HEK293 (cell line): ENCODE measurements around the gene TPRN.
A peak's percentile ranks its signal among the peaks of the same experiment; 100 is the strongest.

Experiments used
- AEBP2 ChIP-seq: fragments of 450-650 bp; formaldehyde crosslinking; IDR thresholded peaks from 2 replicates; pipeline ENCODE4 v1.5.1; 2016; ENCODE audit warnings: missing biosample characterization, missing genetic modification characterization, borderline replicate concordance
- CTCF ChIP-seq: fragments of 450-650 bp; formaldehyde crosslinking; IDR thresholded peaks from 2 replicates; pipeline ENCODE4 v1.5.1; 2016; ENCODE audit warnings: missing biosample characterization, missing genetic modification characterization
- FEZF1 ChIP-seq: fragments of 450-650 bp; formaldehyde crosslinking; IDR thresholded peaks from 2 replicates; pipeline ENCODE4 v1.5.1; 2016; ENCODE audit warnings: missing biosample characterization, missing genetic modification characterization
- GLIS2 ChIP-seq: fragments of 450-650 bp; formaldehyde crosslinking; IDR thresholded peaks from 2 replicates; pipeline ENCODE4 v1.5.1; 2016; ENCODE audit warnings: missing biosample characterization, missing genetic modification characterization
- KLF16 ChIP-seq: fragments of 450-650 bp; formaldehyde crosslinking; IDR thresholded peaks from 2 replicates; pipeline ENCODE4 v1.5.1; 2017; ENCODE audit warnings: missing biosample characterization, missing genetic modification characterization
- OSR2 ChIP-seq: fragments of 450-650 bp; formaldehyde crosslinking; IDR thresholded peaks from 2 replicates; pipeline ENCODE4 v1.5.1; 2016; ENCODE audit warnings: missing biosample characterization, missing genetic modification characterization
- RBAK ChIP-seq: fragments of 450-650 bp; formaldehyde crosslinking; IDR thresholded peaks from 2 replicates; pipeline ENCODE4 v1.5.1; 2016; ENCODE audit warnings: missing biosample characterization, missing genetic modification characterization
- SCRT2 ChIP-seq: fragments of 450-650 bp; formaldehyde crosslinking; IDR thresholded peaks from 2 replicates; pipeline ENCODE4 v1.5.1; 2016; ENCODE audit warnings: missing biosample characterization, missing genetic modification characterization
- SP7 ChIP-seq: fragments of 450-650 bp; formaldehyde crosslinking; IDR thresholded peaks from 2 replicates; pipeline ENCODE4 v1.5.1; 2016; ENCODE audit warnings: missing biosample characterization, missing genetic modification characterization
- WT1 ChIP-seq: fragments of 450-650 bp; formaldehyde crosslinking; IDR thresholded peaks from 2 replicates; pipeline ENCODE4 v1.5.1; 2016; ENCODE audit warnings: missing biosample characterization, missing genetic modification characterization
- ZBTB1 ChIP-seq: fragments of 450-650 bp; formaldehyde crosslinking; IDR thresholded peaks from 2 replicates; pipeline ENCODE4 v1.5.1; 2016; ENCODE audit warnings: missing biosample characterization, missing genetic modification characterization
- ZBTB21 ChIP-seq: fragments of 450-650 bp; formaldehyde crosslinking; IDR thresholded peaks from 2 replicates; pipeline ENCODE4 v1.5.1; 2017; ENCODE audit warnings: missing biosample characterization, missing genetic modification characterization
- ZFHX2 ChIP-seq: fragments of 450-650 bp; formaldehyde crosslinking; conservative IDR thresholded peaks from 2 replicates; pipeline ENCODE4 v1.5.1; 2016; ENCODE audit warnings: missing biosample characterization, missing genetic modification characterization
- ZIC2 ChIP-seq: fragments of 450-650 bp; formaldehyde crosslinking; IDR thresholded peaks from 2 replicates; pipeline ENCODE4 v1.5.1; 2016; ENCODE audit warnings: missing biosample characterization, missing genetic modification characterization
- ZNF132 ChIP-seq: fragments of 450-650 bp; formaldehyde crosslinking; IDR thresholded peaks from 2 replicates; pipeline ENCODE4 v1.5.1; 2017; ENCODE audit warnings: missing biosample characterization, missing genetic modification characterization, borderline replicate concordance
- ZNF140 ChIP-seq: fragments of 450-650 bp; formaldehyde crosslinking; IDR thresholded peaks from 2 replicates; pipeline ENCODE4 v1.5.1; 2016; ENCODE audit warnings: missing biosample characterization, missing genetic modification characterization
- ZNF157 ChIP-seq: fragments of 450-650 bp; formaldehyde crosslinking; IDR thresholded peaks from 2 replicates; pipeline ENCODE4 v1.5.1; 2016; ENCODE audit warnings: missing biosample characterization, missing genetic modification characterization
- ZNF202 ChIP-seq: fragments of 450-650 bp; formaldehyde crosslinking; IDR thresholded peaks from 2 replicates; pipeline ENCODE4 v1.5.1; 2016; ENCODE audit warnings: missing biosample characterization, missing genetic modification characterization, borderline replicate concordance
- ZNF211 ChIP-seq: fragments of 450-650 bp; formaldehyde crosslinking; IDR thresholded peaks from 2 replicates; pipeline ENCODE4 v1.5.1; 2016; ENCODE audit warnings: low read depth, missing biosample characterization, missing genetic modification characterization
- ZNF221 ChIP-seq: fragments of 450-650 bp; formaldehyde crosslinking; IDR thresholded peaks from 2 replicates; pipeline ENCODE4 v1.5.1; 2017; ENCODE audit warnings: missing biosample characterization, missing genetic modification characterization, borderline replicate concordance
- ZNF223 ChIP-seq: fragments of 450-650 bp; formaldehyde crosslinking; IDR thresholded peaks from 2 replicates; pipeline ENCODE4 v1.5.1; 2016; ENCODE audit warnings: missing biosample characterization, missing genetic modification characterization
- ZNF37A ChIP-seq: fragments of 450-650 bp; IDR thresholded peaks from 2 replicates; pipeline ENCODE4 v1.5.1; 2018; ENCODE audit warnings: missing biosample characterization, missing genetic modification characterization
- ZNF423 ChIP-seq: fragments of 450-650 bp; formaldehyde crosslinking; IDR thresholded peaks from 2 replicates; pipeline ENCODE4 v1.5.1; 2016; ENCODE audit warnings: missing biosample characterization, missing genetic modification characterization
- ZNF529 ChIP-seq: fragments of 450-650 bp; formaldehyde crosslinking; IDR thresholded peaks from 2 replicates; pipeline ENCODE4 v1.5.1; 2017; ENCODE audit warnings: missing genetic modification characterization, missing biosample characterization; ENCODE audit not compliant: insufficient replicate concordance
- ZNF530 ChIP-seq: fragments of 450-650 bp; formaldehyde crosslinking; IDR thresholded peaks from 2 replicates; pipeline ENCODE4 v1.5.1; 2016; ENCODE audit warnings: low read depth, missing biosample characterization, missing genetic modification characterization
- ZNF548 ChIP-seq: fragments of 450-650 bp; formaldehyde crosslinking; IDR thresholded peaks from 2 replicates; pipeline ENCODE4 v1.5.1; 2016; ENCODE audit warnings: missing biosample characterization, missing genetic modification characterization
- ZNF76 ChIP-seq: fragments of 450-650 bp; formaldehyde crosslinking; IDR thresholded peaks from 2 replicates; pipeline ENCODE4; 2016; ENCODE audit warnings: low read depth, missing biosample characterization, missing genetic modification characterization, borderline replicate concordance
- ZNF830 ChIP-seq: fragments of 450-650 bp; IDR thresholded peaks from 2 replicates; pipeline ENCODE4 v1.5.0; 2018; ENCODE audit warnings: missing biosample characterization, missing genetic modification characterization, low read depth, mild to moderate bottlenecking, moderate library complexity
- ZNF843 ChIP-seq: fragments of 450-650 bp; formaldehyde crosslinking; IDR thresholded peaks from 2 replicates; pipeline ENCODE4 v1.5.1; 2016; ENCODE audit warnings: missing biosample characterization, missing genetic modification characterization
- ZSCAN16 ChIP-seq: fragments of 450-650 bp; formaldehyde crosslinking; IDR thresholded peaks from 2 replicates; pipeline ENCODE4 v1.5.1; 2016; ENCODE audit warnings: missing biosample characterization, missing genetic modification characterization
- ZSCAN23 ChIP-seq: fragments of 450-650 bp; formaldehyde crosslinking; IDR thresholded peaks from 2 replicates; pipeline ENCODE4 v1.5.1; 2016; ENCODE audit warnings: missing biosample characterization, missing genetic modification characterization
- TF ChIP-seq, protein P1 (sequence below): fragments of 450-650 bp; formaldehyde crosslinking; IDR thresholded peaks from 2 replicates; pipeline ENCODE4 v1.5.1; 2016; ENCODE audit warnings: missing biosample characterization, missing genetic modification characterization
- TF ChIP-seq, protein P2 (sequence below): sonication (generic); formaldehyde crosslinking; IDR thresholded peaks from 2 replicates; pipeline ENCODE4 v1.8.1; 2022; ENCODE audit warnings: mild to moderate bottlenecking, moderate library complexity, missing genetic modification reagents
- TF ChIP-seq, protein P3 (sequence below): fragments of 450-650 bp; formaldehyde crosslinking; IDR thresholded peaks from 2 replicates; pipeline ENCODE4 v1.5.1; 2016; ENCODE audit warnings: missing biosample characterization, missing genetic modification characterization

TPRN gene

DNA sequence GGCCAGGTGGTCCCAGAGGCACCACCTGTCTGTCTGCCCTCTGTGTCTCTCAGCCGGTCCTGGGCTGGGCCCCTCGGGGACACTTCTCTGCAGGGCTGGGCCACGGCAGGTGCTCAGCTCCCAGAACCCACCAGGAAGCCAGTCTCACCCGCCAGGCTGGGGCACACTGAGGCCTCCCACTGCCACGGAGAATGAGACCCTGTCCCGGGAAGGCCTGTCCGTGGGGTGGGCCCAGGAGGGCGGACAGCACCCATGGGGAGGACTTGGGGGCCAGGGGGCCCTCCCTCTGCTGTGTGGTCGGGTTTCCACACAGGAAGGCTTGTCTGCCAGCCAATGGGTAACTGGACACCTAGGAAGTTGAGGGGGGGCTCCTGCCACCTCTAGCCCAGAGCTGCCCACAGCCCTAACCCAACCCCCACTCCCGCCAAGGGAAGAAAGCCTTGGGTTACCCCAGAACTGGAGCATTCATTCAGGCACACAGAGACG is 36.4 kb upstream of the TPRN start (continued):
- TF ChIP-seq WT1 (no peak), ZNF529 (no peak), SP7 (no peak), ZBTB21 (tag by site-specific recombination) (no peak), ZNF221 (tag by site-specific recombination) (no peak), ZNF37A (tag by site-specific recombination) (no peak), ZIC2 (tag by site-specific recombination) (peak; percentile 90), CTCF (no peak), ZNF223 (no peak), ZNF132 (tag by site-specific recombination) (no peak), ZNF211 (tag by site-specific recombination) (no peak), ZNF830 (no peak), ZNF140 (tag by site-specific recombination) (no peak), ZSCAN23 (tag by site-specific recombination) (no peak), ZNF843 (tag by site-specific recombination) (0 out of 2 replicates have a peak, but pooled peaks have one; percentile 7), SCRT2 (tag by site-specific recombination) (no peak), ZNF423 (0 out of 2 replicates have a peak, but pooled peaks have one; percentile 7), FEZF1 (tag by site-specific recombination) (no peak), RBAK (tag by site-specific recombination) (no peak), ZNF530 (tag by site-specific recombination) (no peak), ZNF76 (tag by site-specific recombination) (no peak), ZNF157 (tag by site-specific recombination) (no peak), GLIS2 (tag by site-specific recombination) (peak; percentile 75), OSR2 (no peak), ZNF548 (tag by site-specific recombination) (no peak), ZSCAN16 (tag by site-specific recombination) (no peak), KLF16 (tag by site-specific recombination) (no peak), ZNF202 (tag by site-specific recombination) (no peak), ZFHX2 (tag by site-specific recombination) (no peak), AEBP2 (tag by site-specific recombination) (no peak), ZBTB1 (no peak)
- TF ChIP-seq, protein P1, sequence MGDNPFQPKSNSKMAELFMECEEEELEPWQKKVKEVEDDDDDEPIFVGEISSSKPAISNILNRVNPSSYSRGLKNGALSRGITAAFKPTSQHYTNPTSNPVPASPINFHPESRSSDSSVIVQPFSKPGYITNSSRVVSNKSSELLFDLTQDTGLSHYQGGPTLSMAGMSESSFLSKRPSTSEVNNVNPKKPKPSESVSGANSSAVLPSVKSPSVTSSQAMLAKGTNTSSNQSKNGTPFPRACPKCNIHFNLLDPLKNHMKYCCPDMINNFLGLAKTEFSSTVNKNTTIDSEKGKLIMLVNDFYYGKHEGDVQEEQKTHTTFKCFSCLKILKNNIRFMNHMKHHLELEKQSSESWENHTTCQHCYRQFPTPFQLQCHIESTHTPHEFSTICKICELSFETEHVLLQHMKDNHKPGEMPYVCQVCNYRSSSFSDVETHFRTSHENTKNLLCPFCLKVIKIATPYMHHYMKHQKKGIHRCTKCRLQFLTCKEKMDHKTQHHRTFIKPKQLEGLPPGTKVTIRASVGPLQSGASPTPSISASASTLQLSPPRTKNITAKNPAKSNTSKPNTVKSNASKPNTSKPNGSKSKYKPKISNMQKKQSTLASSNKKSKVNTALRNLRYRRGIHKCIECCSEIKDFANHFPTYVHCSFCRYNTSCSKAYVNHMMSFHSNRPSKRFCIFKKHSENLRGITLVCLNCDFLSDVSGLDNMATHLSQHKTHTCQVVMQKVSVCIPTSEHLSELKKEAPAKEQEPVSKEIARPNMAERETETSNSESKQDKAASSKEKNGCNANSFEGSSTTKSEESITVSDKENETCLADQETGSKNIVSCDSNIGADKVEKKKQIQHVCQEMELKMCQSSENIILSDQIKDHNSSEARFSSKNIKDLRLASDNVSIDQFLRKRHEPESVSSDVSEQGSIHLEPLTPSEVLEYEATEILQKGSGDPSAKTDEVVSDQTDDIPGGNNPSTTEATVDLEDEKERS (tag by site-specific recombination), result no peak
- TF ChIP-seq, protein P2, sequence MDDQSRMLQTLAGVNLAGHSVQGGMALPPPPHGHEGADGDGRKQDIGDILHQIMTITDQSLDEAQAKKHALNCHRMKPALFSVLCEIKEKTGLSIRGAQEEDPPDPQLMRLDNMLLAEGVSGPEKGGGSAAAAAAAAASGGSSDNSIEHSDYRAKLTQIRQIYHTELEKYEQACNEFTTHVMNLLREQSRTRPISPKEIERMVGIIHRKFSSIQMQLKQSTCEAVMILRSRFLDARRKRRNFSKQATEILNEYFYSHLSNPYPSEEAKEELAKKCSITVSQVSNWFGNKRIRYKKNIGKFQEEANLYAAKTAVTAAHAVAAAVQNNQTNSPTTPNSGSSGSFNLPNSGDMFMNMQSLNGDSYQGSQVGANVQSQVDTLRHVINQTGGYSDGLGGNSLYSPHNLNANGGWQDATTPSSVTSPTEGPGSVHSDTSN (CRISPR knock-in tag), result no peak
- TF ChIP-seq, protein P3, sequence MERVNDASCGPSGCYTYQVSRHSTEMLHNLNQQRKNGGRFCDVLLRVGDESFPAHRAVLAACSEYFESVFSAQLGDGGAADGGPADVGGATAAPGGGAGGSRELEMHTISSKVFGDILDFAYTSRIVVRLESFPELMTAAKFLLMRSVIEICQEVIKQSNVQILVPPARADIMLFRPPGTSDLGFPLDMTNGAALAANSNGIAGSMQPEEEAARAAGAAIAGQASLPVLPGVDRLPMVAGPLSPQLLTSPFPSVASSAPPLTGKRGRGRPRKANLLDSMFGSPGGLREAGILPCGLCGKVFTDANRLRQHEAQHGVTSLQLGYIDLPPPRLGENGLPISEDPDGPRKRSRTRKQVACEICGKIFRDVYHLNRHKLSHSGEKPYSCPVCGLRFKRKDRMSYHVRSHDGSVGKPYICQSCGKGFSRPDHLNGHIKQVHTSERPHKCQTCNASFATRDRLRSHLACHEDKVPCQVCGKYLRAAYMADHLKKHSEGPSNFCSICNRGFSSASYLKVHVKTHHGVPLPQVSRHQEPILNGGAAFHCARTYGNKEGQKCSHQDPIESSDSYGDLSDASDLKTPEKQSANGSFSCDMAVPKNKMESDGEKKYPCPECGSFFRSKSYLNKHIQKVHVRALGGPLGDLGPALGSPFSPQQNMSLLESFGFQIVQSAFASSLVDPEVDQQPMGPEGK (tag by site-specific recombination), result peak; percentile 31; the same call in 1 of the 2 replicates
